Activated CD4-positive, alpha-beta T cell treated with anti-CD3 and anti-CD28 coated beads for 36 hours (primary cell): ENCODE data around the gene GLRA3. TPM values are rescaled to one million over a fixed set of nuclear protein-coding genes. Genes with fewer than 3 reads are reported as not detected.
"Not testable (repeated sequence)": the region's sequence is repeated elsewhere in the genome, so short reads cannot be mapped to it uniquely, and the experiment has no call there.

Experiments used
- ATAC-seq: fragments of 200-7000 bp; cut with Tn5 transposase; one replicate; pipeline ENCODE4 v1.10.0; 2021; ENCODE audit warnings: mild to moderate bottlenecking, moderate library complexity
- CTCF ChIA-PET: fragments of 350-600 bp; sonication (Branson Sonifier 250); formaldehyde crosslinking; loops from one replicate; lab custom pipeline; 2021; ENCODE audit warnings: antibody characterized with exemption; lab: Charles Lee
- POLR2A ChIA-PET: fragments of 350-600 bp; sonication (Branson Sonifier 250); formaldehyde crosslinking; loops from one replicate; lab custom pipeline; 2021; ENCODE audit warnings: antibody characterized with exemption, inconsistent platforms; lab: Charles Lee
- DNase-seq: peaks from one replicate; pipeline ENCODE4 v3.0.0-alpha.2; 2020
- H3K27ac Mint-ChIP-seq: one replicate; pipeline ENCODE4 v1.8.0; 2021; ENCODE audit warnings: mixed read lengths
- H3K27me3 Mint-ChIP-seq: one replicate; pipeline ENCODE4 v1.8.0; 2021; ENCODE audit warnings: mixed read lengths
- H3K36me3 Mint-ChIP-seq: one replicate; pipeline ENCODE4 v1.8.0; 2021; ENCODE audit warnings: low read depth, mixed read lengths
- H3K4me1 Mint-ChIP-seq: one replicate; pipeline ENCODE4 v1.8.0; 2021; ENCODE audit warnings: mixed read lengths
- H3K4me3 Mint-ChIP-seq: one replicate; pipeline ENCODE4 v1.8.0; 2021; ENCODE audit warnings: mild to moderate bottlenecking, moderate library complexity, mixed read lengths
- H3K9me3 Mint-ChIP-seq: one replicate; pipeline ENCODE4 v1.8.0; 2021; ENCODE audit warnings: low read depth, mixed read lengths
- intact Hi-C, 2 experiments: fragments of 100-400 bp; cut with DNase I in 1 of 2; cut with micrococcal nuclease in 1 of 2; formaldehyde crosslinking; loops; one replicate each; pipeline versions ENCODE4 v1.14.2 to v1.15.1; 2022 to 2024; cut with DNase I, micrococcal nuclease
- total RNA-seq, 2 experiments: library from RNA; stranded (reverse); gene quantifications; one replicate each; pipeline ENCODE4 v1.2.3, GENCODE V29; 2021

The GLRA3 gene
- total RNA-seq, 2 experiments from 2014 or later: not detected

DNA sequence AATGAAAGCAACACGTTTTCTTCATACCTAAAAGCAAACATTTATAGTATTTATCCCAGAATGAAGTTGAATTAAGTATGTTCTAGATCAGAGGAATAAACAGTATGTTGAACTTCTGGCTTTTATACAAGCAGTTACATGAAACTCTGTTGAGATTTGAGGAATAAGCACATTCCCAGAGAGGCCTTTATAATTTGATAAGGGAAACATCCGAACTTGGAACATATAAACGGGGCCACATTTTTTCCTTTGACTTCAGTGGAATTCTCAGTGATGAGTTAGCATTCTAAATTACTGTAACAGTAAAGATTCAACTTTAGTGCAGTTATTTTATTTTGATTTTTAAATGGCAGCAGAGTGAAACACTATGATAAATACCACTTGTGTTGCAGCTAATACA, 119.5 kb downstream of the GLRA3 start:
- no peaks in the 10 kb centered on the region for H3K4me1 Mint-ChIP-seq
- POLR2A ChIA-PET: no interaction called here
- intact Hi-C loops: no loop called here

DNA sequence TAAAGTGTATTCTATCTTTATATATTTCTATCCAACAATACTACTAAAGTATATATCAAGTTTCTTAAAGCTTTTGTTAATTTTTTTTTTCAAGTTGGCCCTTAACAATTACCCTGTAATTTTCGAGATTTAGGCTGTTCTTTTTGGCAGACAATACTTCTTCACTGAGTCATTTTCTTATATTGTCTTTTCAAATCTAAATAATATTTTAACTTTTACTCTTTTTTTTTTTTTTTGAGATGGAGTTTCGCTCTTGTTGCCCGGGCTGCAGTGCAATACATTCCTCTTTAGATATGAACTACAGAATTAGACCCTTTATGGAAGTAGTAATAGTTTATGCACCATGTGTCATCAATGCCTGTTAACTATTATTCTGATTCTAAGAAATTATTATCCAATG, 120.7 kb downstream of the GLRA3 start:
- peaks cover 5% of the 10 kb centered on the region for H3K27me3 Mint-ChIP-seq
- no peak overlapping the region for H3K4me3 Mint-ChIP-seq
- intact Hi-C loops: no loop called here
- H3K9me3 Mint-ChIP-seq: peaks cover 2% of the 10 kb centered on the region
- POLR2A ChIA-PET: no interaction called here
- H3K4me1 Mint-ChIP-seq: no peaks in the 10 kb centered on the region
- CTCF ChIA-PET: interaction anchor here (0.9 kb wide), 1 partner anchor 11 kb away, joined by 3 read pairs; no protein-coding TSS in a partner anchor
- H3K36me3 Mint-ChIP-seq: no peaks in the 10 kb centered on the region
- H3K27ac Mint-ChIP-seq: no peak overlapping the region
- no peak for ATAC-seq
- no peak for DNase-seq

More for the DNA sequence above, 119.5 kb downstream of the GLRA3 start:
- Mint-ChIP-seq H3K27me3 (peaks cover 7% of the 10 kb centered on the region), H3K4me3 (no peak overlapping the region), H3K9me3 (no peaks in the 10 kb centered on the region), H3K27ac (no peak overlapping the region), H3K36me3 (no peaks in the 10 kb centered on the region)
- ATAC-seq: no peak
- CTCF ChIA-PET: no interaction called here
- no peak for DNase-seq

DNA sequence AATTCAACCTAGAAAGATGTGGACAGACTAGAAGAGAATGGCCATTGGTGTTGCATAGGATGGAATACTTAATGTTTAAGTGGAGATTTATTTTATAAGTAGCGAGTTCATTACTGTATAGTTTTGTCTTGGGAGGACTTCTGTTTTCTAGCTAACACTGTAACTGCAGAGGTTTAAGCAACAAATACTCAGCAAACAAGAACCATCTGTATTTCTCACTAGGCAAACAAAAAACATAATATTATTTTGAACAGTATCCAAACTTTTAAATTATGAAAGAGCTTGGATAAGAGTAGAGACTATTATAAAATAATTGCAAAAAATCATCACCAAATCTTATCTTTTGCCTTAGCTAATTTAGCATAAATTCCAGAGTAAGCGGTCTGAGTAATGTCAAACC, 121.1 kb downstream of the GLRA3 start:
- DNase-seq (no peak), ATAC-seq (no peak)
- ChIA-PET POLR2A (no interaction called here), CTCF (interaction anchor here (0.9 kb wide), 1 partner anchor 12 kb away, joined by 3 read pairs; no protein-coding TSS in a partner anchor)
- intact Hi-C loops: no loop called here
- Mint-ChIP-seq H3K27ac (no peak overlapping the region), H3K36me3 (no peaks in the 10 kb centered on the region), H3K9me3 (peaks cover 2% of the 10 kb centered on the region), H3K4me3 (no peak overlapping the region), H3K27me3 (peaks cover 5% of the 10 kb centered on the region), H3K4me1 (no peaks in the 10 kb centered on the region)

DNA sequence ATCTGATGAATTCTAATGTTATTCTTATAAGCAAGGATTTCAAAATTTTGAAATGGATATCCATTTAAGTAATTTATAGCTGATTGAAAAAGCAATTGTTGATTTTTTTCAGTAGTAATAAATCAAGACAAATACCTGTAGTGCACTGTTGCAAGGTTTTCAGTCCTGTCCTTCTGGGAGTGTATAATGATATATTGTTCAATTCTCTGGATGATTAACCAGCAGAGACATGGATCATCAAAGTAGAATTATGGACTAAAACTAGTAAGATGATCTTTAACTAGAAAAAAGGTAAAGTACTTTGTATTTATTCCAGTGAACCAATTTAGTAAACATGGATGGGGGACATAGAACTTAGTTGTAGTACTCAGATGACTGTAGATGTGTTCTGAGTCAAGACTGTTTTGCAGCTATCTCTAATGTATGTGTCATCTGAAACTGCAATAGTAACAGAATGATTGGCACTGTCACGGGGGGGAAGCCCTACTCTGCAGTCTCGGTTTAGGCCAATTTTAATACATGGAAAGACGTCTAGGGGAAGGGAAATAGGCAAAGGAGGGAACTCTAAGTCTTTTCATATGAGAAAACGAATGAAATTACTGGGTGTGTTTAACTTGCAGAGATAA, 121.9 kb downstream of the GLRA3 start:
- Mint-ChIP-seq H3K36me3 (no peaks in the 10 kb centered on the region), H3K4me1 (no peaks in the 10 kb centered on the region), H3K9me3 (peaks cover 2% of the 10 kb centered on the region), H3K4me3 (no peak overlapping the region), H3K27me3 (peaks cover 5% of the 10 kb centered on the region), H3K27ac (no peak overlapping the region)
- intact Hi-C loops: no loop called here
- ChIA-PET POLR2A (no interaction called here), CTCF (no interaction called here)
- DNase-seq (peak; percentile 26), ATAC-seq (peak; percentile 76)

DNA sequence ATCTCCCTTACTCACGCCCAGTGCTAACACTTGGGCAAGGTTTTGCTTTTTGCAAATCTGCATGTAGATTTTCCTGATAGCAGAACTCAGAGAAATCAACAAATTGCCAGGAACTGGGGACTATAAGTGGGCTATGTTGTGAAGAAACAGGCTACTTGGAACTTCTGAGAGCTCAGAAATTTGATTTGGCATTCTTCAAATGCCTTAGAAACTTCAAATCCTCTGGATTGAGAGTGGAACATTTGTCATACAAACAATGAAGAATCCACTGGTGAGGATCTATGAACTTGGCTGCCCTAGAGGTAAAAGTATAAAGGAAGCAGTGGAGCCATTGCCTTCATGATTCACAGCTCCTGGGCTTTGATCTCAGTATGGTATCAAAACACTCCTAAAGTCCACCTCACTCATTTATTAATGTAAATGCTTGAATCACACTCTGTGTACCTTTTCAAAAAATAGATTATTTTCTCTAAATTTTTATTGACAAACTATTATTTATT, 126.0 kb downstream of the GLRA3 start:
- intact Hi-C loops: no loop called here
- POLR2A ChIA-PET: no interaction called here

DNA sequence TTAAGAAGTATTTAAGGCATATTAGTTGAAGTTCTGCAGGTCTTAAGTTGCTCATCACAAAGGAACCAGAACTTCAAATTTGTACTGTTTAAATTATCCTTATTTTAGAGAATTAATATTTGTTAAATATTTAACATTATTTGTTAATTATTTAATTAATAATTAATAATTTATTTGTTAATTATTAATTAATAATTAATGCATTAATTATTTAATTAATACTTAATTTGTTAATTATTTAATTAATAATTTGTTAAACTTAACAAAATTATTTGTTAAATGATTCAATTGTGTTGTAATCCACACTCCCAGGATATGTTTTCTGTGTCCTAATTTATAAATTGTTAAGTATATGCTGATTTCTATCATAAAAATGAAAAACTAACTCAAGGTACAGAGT, 129.4 kb downstream of the GLRA3 start:
- ATAC-seq: no peak
- Mint-ChIP-seq H3K36me3 (no peaks in the 10 kb centered on the region), H3K9me3 (peaks cover 4% of the 10 kb centered on the region), H3K27me3 (peaks cover 6% of the 10 kb centered on the region), H3K4me1 (no peaks in the 10 kb centered on the region), H3K27ac (no peak overlapping the region), H3K4me3 (no peak overlapping the region)
- POLR2A ChIA-PET: no interaction called here
- CTCF ChIA-PET: interaction anchor here (0.7 kb wide), 1 partner anchor 78 kb away, joined by 4 read pairs; no protein-coding TSS in a partner anchor
- DNase-seq: no peak
- intact Hi-C loops: no loop called here

More for the DNA sequence above, 126.0 kb downstream of the GLRA3 start:
- CTCF ChIA-PET: interaction anchor here (0.8 kb wide), 1 partner anchor 17 kb away, joined by 3 read pairs; no protein-coding TSS in a partner anchor
- DNase-seq (no peak), ATAC-seq (no peak)
- Mint-ChIP-seq H3K27me3 (peaks cover 8% of the 10 kb centered on the region), H3K9me3 (peaks cover 4% of the 10 kb centered on the region), H3K36me3 (no peaks in the 10 kb centered on the region), H3K4me3 (no peak overlapping the region), H3K4me1 (no peaks in the 10 kb centered on the region), H3K27ac (no peak overlapping the region)

DNA sequence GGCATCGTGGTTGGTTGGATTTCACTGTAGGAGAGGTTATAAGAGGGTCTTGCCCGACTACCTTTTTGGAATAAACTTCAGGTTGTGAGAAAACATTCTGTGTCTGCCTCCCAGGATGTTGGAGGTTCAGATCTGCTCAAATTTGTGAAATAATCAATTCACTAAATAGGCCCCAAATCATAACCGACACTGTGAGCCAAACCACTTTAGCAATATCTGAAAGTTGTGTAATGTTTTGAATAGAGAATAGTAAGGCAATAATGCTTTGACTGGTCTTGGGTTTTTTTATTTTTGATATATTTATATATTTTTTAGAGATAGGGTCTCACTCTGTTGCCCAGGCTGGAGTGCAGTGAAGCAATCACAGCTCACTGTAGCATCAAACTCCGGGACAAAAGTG, 131.2 kb downstream of the GLRA3 start:
- intact Hi-C loops: no loop called here
- no peak for ATAC-seq
- peaks cover 2% of the 10 kb centered on the region for H3K9me3 Mint-ChIP-seq

DNA sequence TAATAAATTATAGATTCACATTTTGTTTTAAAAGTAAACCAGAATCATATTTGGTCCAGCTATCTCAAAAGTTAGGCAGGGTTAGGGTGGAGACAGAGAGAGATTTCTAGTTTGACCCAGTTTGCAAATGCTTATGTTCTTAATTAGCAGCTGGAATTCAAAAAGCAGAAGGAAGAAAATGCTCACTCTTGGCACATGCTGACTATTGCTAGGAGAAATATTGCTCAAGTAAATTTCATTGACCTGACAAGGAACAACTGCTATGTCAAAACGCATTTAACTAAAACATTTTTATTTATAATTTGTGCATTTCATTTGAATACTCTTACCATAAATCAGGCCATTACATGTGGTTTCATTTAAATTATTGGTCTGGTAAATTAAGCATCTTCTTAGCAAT, 131.8 kb downstream of the GLRA3 start:
- Mint-ChIP-seq H3K4me1 (no peaks in the 10 kb centered on the region), H3K4me3 (no peak overlapping the region), H3K9me3 (peaks cover 2% of the 10 kb centered on the region), H3K27ac (no peak overlapping the region), H3K36me3 (no peaks in the 10 kb centered on the region), H3K27me3 (peaks cover 10% of the 10 kb centered on the region)
- DNase-seq (no peak), ATAC-seq (no peak)
- ChIA-PET POLR2A (no interaction called here), CTCF (no interaction called here)
- intact Hi-C loops: no loop called here

More for the DNA sequence above, 131.2 kb downstream of the GLRA3 start:
- Mint-ChIP-seq H3K4me1 (no peaks in the 10 kb centered on the region), H3K36me3 (no peaks in the 10 kb centered on the region), H3K27me3 (peaks cover 10% of the 10 kb centered on the region), H3K27ac (no peak overlapping the region), H3K4me3 (no peak overlapping the region)
- DNase-seq: no peak
- POLR2A ChIA-PET: no interaction called here
- CTCF ChIA-PET: no interaction called here

DNA sequence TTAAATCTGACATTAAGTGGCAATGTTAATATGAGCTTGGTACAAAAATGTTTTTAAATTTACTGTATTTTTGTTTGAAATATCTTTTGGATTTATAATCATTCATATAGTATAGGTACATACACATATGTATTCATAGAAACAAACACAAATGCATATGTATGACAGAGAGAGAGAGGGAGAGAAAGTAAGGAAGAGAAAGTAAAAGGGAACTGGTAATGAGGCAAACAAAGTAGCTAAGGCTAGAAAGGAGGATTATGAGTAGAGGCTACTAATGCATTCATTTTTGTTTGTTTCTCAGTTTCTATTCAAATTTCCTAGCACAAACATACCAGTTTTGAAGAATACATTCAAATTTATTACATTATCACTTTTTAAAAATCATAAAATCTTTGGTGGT, 132.4 kb downstream of the GLRA3 start:
- Mint-ChIP-seq H3K9me3 (peaks cover 2% of the 10 kb centered on the region), H3K4me1 (no peaks in the 10 kb centered on the region), H3K36me3 (no peaks in the 10 kb centered on the region), H3K4me3 (no peak overlapping the region), H3K27ac (no peak overlapping the region), H3K27me3 (peaks cover 8% of the 10 kb centered on the region)
- ChIA-PET POLR2A (no interaction called here), CTCF (no interaction called here)
- no peak for DNase-seq
- intact Hi-C loops: no loop called here
- no peak for ATAC-seq

DNA sequence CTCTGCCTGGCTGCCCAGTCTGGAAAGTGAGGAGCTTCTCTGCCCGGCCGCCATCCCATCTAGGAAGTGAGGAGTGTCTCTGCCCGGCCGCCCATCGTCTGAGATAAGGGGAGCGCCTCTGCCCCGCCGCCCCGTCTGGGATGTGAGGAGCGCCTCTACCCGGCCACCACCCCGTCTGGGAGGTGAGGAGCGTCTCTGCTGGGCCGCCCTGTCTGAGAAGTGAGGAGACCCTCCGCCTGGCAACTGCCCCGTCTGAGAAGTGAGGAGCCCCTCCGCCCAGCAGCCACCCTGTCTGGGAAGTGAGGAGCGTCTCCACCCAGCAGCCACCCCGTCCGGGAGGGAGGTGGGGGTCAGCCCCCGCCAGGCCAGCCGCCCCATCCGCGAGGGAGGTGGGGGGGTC, 137.2 kb downstream of the GLRA3 start:
- DNase-seq, H3K9me3 Mint-ChIP-seq, CTCF ChIA-PET, intact Hi-C loops, H3K4me3 Mint-ChIP-seq, H3K4me1 Mint-ChIP-seq, H3K27me3 Mint-ChIP-seq, H3K36me3 Mint-ChIP-seq, ATAC-seq, POLR2A ChIA-PET, H3K27ac Mint-ChIP-seq: not testable (repeated sequence)

DNA sequence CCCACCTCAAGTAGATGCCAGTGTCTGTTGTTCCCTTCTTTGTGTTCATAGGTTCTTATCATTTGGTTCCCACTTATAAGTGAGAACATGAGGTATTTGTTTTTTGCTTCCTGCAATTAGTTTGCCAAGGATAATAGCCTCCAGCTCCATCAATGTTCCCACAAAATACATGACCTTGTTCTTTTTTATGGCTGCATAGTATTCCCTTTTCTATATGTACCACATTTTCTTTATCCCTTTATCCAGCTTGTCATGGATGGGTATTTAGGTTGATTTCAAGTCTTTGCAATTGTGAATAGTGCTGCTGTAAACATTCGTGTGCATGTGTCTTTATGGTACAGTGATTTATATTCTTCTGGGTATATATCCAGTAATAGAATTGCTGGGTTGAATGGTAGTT, 138.4 kb downstream of the GLRA3 start:
- Mint-ChIP-seq H3K4me1 (no peaks in the 10 kb centered on the region), H3K4me3 (no peak overlapping the region), H3K9me3 (peaks cover 6% of the 10 kb centered on the region), H3K36me3 (no peaks in the 10 kb centered on the region), H3K27ac (no peak overlapping the region), H3K27me3 (peaks cover 5% of the 10 kb centered on the region)
- intact Hi-C loops: no loop called here
- ChIA-PET POLR2A (no interaction called here), CTCF (no interaction called here)
- DNase-seq (no peak), ATAC-seq (no peak)

DNA sequence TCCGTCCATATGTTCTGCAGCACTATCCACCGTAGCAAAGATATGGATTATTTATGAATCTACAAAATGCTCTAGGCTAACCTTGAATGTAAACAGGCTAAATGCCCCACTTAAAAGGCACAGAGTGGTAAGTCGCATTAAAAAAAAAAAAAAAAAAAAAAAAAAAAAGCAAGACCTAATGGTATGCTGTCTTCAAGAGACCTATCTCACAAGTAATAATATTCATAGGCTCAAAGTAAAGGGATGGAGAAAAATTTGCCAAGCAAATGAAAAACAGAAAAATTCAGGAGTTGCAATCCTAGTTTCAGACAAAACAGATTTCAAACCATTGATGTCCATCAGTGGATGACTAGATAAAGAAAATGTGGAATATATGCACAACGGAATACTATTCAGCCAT, 139.4 kb downstream of the GLRA3 start:
- intact Hi-C loops: no loop called here
- Mint-ChIP-seq H3K9me3 (peaks cover 6% of the 10 kb centered on the region), H3K27ac (no peak overlapping the region), H3K36me3 (no peaks in the 10 kb centered on the region), H3K4me3 (no peak overlapping the region), H3K27me3 (peaks cover 5% of the 10 kb centered on the region), H3K4me1 (no peaks in the 10 kb centered on the region)
- ChIA-PET CTCF (no interaction called here), POLR2A (no interaction called here)
- DNase-seq: no peak
- no peak for ATAC-seq
